Activated naive CD8-positive, alpha-beta T cell treated with anti-CD3 and anti-CD28 coated beads, Interleukin-2, amount 10 ng/mL, durations not matched to agents 7 days and 5 days (primary cell): ENCODE data around the gene AGMAT. TPM values are rescaled to one million over a fixed set of nuclear protein-coding genes. Genes with fewer than 3 reads are reported as not detected.
A peak's percentile ranks its signal among the peaks of the same experiment; 100 is the strongest.
"Not testable (repeated sequence)": the region's sequence is repeated elsewhere in the genome, so short reads cannot be mapped to it uniquely, and the experiment has no call there.

ENCODE experiments used
- ATAC-seq: fragments of 150-1000 bp; cut with Tn5 transposase; one replicate; pipeline ENCODE4 v1.10.0; 2021; ENCODE audit warnings: low read depth, moderate library complexity
- POLR2A ChIA-PET: fragments of 350-600 bp; sonication (Branson Sonifier 250); formaldehyde crosslinking; loops from one replicate; lab custom pipeline; 2021; ENCODE audit warnings: antibody characterized with exemption; lab: Charles Lee
- DNase-seq: peaks from one replicate; pipeline ENCODE4 v3.0.0; 2021
- H3K27ac Mint-ChIP-seq: one replicate; pipeline ENCODE4 v1.8.0; 2022; ENCODE audit warnings: mild to moderate bottlenecking, mixed read lengths
- H3K27me3 Mint-ChIP-seq: one replicate; pipeline ENCODE4 v1.8.0; 2022; ENCODE audit warnings: mild to moderate bottlenecking, moderate library complexity, mixed read lengths
- H3K36me3 Mint-ChIP-seq: one replicate; pipeline ENCODE4 v1.8.0; 2021; ENCODE audit warnings: mild to moderate bottlenecking, mixed read lengths
- H3K4me1 Mint-ChIP-seq: one replicate; pipeline ENCODE4 v1.8.0; 2021; ENCODE audit warnings: mixed read lengths
- H3K4me3 Mint-ChIP-seq: one replicate; pipeline ENCODE4 v1.8.0; 2022; ENCODE audit warnings: mild to moderate bottlenecking, moderate library complexity, mixed read lengths
- H3K9me3 Mint-ChIP-seq: one replicate; pipeline ENCODE4 v1.8.0; 2021; ENCODE audit warnings: mixed read lengths
- total RNA-seq, 2 experiments: library from RNA; stranded (reverse); gene quantifications; one replicate each; pipeline ENCODE4 v1.2.3, GENCODE V29; 2021

Gene AGMAT
- total RNA-seq, 2 experiments from 2014 or later = 7.6 to 8.0 TPM

DNA sequence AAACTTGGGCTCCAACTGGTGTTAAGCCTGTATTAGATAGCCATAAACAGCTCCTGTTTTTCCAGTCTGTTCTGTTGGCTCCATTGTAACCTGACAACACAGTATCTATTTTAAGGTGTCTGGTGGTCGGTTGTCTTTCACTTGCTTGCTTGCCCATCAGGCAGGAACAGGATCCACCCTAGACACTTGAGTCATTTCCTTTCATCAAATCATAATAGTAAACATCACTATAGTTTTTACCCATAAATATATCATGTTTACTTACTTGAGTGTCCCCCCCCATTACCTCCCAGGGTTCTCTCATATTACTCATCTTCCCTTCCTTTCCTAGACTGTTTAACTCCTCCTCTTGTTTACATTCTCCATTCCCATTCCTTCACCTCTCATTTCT lies 35.3 kb upstream of the AGMAT start:
- peak overlapping the region; percentile 3 for H3K4me3 Mint-ChIP-seq
- peaks cover 4% of the 10 kb centered on the region for H3K36me3 Mint-ChIP-seq
- no peaks in the 10 kb centered on the region for H3K27me3 Mint-ChIP-seq
- H3K4me1 Mint-ChIP-seq = peaks cover 36% of the 10 kb centered on the region
- H3K27ac Mint-ChIP-seq = peak overlapping the region; percentile 8
- ATAC-seq (no peak), DNase-seq (no peak)
- POLR2A ChIA-PET = interaction anchor here (0.7 kb wide), 1 partner anchor 18 kb away, joined by 3 read pairs; no protein-coding TSS in a partner anchor
- H3K9me3 Mint-ChIP-seq = no peaks in the 10 kb centered on the region

DNA sequence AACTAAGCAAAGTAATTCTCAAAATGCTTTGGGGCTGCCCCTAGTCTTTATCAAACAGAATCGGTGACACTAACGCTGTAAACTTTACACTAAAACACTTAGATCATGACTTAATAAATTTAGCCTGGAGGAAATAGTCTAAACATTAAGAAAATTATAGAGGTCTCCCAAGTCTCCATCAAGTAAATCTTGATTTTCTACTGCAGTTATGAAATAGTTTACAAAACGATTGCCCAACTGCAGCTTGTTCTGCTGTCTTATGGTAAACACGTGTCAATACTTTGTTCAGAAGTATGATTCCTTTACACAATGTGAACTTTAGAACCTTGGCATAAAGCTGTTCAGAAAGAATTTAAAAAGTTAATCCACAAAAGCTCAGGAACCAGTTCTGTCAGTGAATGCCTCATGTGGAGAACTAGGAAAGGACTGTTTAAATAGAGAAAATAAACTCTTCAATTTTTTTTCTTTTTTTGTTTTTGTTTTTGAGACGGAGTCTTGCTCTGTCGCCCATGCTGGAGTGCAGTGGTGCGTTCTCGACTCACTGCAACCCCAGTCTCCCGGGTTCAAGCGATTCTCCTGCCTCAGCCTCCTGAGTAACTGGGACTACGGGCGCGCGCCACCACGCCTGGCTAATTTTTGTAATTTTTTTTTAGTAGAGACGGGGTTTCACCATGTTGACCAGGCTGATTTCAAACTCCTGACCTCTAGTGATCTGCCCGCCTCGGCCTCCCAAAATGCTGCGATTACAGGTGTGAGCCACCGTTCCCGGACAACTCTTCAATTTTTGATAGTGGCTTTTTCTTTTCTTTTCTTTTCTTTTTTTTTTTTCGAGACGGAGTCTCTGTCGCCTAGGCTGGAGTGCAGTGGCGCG lies 34.0 kb upstream of the AGMAT start:
- Mint-ChIP-seq H3K4me3 (peak overlapping the region; percentile 93), H3K4me1 (peaks cover 30% of the 10 kb centered on the region)
- no peak for ATAC-seq

GRCh38 chr1:15618077-15618654 lies 33.3 kb upstream of the AGMAT start:
- peak overlapping the region; percentile 90 for H3K27ac Mint-ChIP-seq
- ATAC-seq (no peak), DNase-seq (no peak)
- POLR2A ChIA-PET = interaction anchor here (0.6 to 3.4 kb wide), 11 partner anchors 15 to 216 kb away, joined by 3 to 29 read pairs (median 5); partner anchors contain the start of gene DNAJC16
- peak overlapping the region; percentile 93 for H3K4me3 Mint-ChIP-seq
- H3K9me3 Mint-ChIP-seq = no peaks in the 10 kb centered on the region
- no peaks in the 10 kb centered on the region for H3K27me3 Mint-ChIP-seq
- peaks cover 4% of the 10 kb centered on the region for H3K36me3 Mint-ChIP-seq
- peaks cover 30% of the 10 kb centered on the region for H3K4me1 Mint-ChIP-seq

More for the DNA sequence above, 34.0 kb upstream of the AGMAT start:
- POLR2A ChIA-PET = interaction anchor here (0.6 to 3.4 kb wide), 7 partner anchors 16 to 157 kb away, joined by 3 to 29 read pairs (median 8); no protein-coding TSS in a partner anchor
- H3K36me3 Mint-ChIP-seq = peaks cover 4% of the 10 kb centered on the region
- H3K27ac Mint-ChIP-seq = peak overlapping the region; percentile 90
- DNase-seq = no peak
- no peaks in the 10 kb centered on the region for H3K27me3 Mint-ChIP-seq
- H3K9me3 Mint-ChIP-seq = no peaks in the 10 kb centered on the region

- Mint-ChIP-seq H3K4me1 (peaks cover 25% of the 10 kb centered on the region), H3K4me3 (peak within 1 kb of the TSS; percentile 93), H3K27me3 (no peaks in the 10 kb centered on the region), H3K27ac (peak within 1 kb of the TSS; percentile 90), H3K9me3 (no peaks in the 10 kb centered on the region), H3K36me3 (peaks cover 4% of the 10 kb centered on the region)
- ATAC-seq = peak; percentile 91
- peak; percentile 97 for DNase-seq
- POLR2A ChIA-PET = interaction anchor here (0.6 to 3.4 kb wide), 7 partner anchors 14 to 216 kb away, joined by 3 to 29 read pairs (median 5); partner anchors contain the start of gene DNAJC16
Measured at GRCh38 chr1:15617173-15618076, 32.6 kb upstream of the AGMAT start, which contains the start of gene DDI2. Gene DDI2, plus strand, starts transcription at chr1:15617458. Its CDS starts 213 bp downstream, at chr1:15617671.

DNA sequence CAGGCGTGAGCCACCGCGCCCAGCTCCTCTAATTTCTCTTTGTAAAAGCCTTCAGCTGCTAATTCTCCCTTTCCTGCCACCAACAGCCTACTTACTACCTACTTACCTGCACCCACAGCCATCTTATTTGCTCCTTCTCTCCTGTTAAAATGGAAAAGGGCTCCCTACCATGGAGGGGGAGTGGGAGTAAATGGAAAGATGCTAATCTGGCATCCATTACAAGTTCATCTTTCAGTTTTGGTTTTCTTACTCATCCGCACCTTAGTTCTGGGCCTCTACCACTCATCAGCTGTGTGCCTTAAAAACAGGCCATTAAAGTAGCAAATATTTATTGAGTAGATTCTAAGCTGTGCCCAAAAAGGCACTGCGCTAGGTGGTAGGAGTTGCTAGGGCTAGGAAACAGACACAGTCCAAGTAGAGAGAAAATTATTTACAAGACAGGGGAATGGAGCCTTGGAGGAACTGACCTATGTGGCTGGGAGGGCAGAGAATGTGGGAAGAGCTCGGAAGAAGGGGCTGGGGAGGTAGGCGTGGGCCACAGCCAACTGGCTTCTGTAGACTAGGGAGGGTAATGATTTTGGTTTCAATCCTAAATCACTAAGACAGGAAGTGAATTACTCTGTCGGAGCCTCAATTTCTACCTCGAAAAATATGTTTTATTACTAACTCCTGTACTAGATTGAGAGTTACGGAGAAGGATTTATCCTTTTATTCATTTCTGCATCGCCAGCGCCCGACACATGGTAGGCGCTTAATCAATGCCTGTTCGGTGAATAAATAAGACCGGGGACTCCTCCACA lies 31.7 kb upstream of the AGMAT start:
- DNase-seq (no peak), ATAC-seq (no peak)
- Mint-ChIP-seq H3K27ac (peak overlapping the region; percentile 90), H3K4me3 (peak overlapping the region; percentile 93), H3K4me1 (peaks cover 23% of the 10 kb centered on the region), H3K27me3 (no peaks in the 10 kb centered on the region), H3K9me3 (no peaks in the 10 kb centered on the region), H3K36me3 (peaks cover 4% of the 10 kb centered on the region)
- POLR2A ChIA-PET = interaction anchor here (1.2 to 3.4 kb wide), 2 partner anchors 13 to 77 kb away, joined by 7 to 29 read pairs; no protein-coding TSS in a partner anchor

GRCh38 chr1:15610167-15610566 lies 25.3 kb upstream of the AGMAT start:
- Mint-ChIP-seq H3K4me1 (no peaks in the 10 kb centered on the region), H3K27ac (no peak overlapping the region), H3K9me3 (no peaks in the 10 kb centered on the region), H3K27me3 (no peaks in the 10 kb centered on the region), H3K36me3 (no peaks in the 10 kb centered on the region), H3K4me3 (no peak overlapping the region)
- ATAC-seq = no peak
- POLR2A ChIA-PET = no interaction called here
- DNase-seq = no peak

- no peak overlapping the region for H3K27ac Mint-ChIP-seq
- no peak for DNase-seq
- no peak for ATAC-seq
- no peaks in the 10 kb centered on the region for H3K36me3 Mint-ChIP-seq
- no peaks in the 10 kb centered on the region for H3K9me3 Mint-ChIP-seq
- no peaks in the 10 kb centered on the region for H3K27me3 Mint-ChIP-seq
- no peaks in the 10 kb centered on the region for H3K4me1 Mint-ChIP-seq
- H3K4me3 Mint-ChIP-seq = no peak overlapping the region
- POLR2A ChIA-PET = no interaction called here
Measured at GRCh38 chr1:15609631-15610030, 24.8 kb upstream of the AGMAT start.

GRCh38 chr1:15605398-15606383 lies 20.8 kb upstream of the AGMAT start:
- no peaks in the 10 kb centered on the region for H3K9me3 Mint-ChIP-seq
- no peaks in the 10 kb centered on the region for H3K27me3 Mint-ChIP-seq
- POLR2A ChIA-PET = no interaction called here
- H3K27ac Mint-ChIP-seq = no peak overlapping the region
- no peak for ATAC-seq
- DNase-seq = no peak
- H3K4me3 Mint-ChIP-seq = no peak overlapping the region
- no peaks in the 10 kb centered on the region for H3K36me3 Mint-ChIP-seq
- H3K4me1 Mint-ChIP-seq = peaks cover 9% of the 10 kb centered on the region

GRCh38 chr1:15604400-15604799 lies 19.5 kb upstream of the AGMAT start:
- not testable (repeated sequence) for H3K9me3 Mint-ChIP-seq, H3K27ac Mint-ChIP-seq, H3K4me1 Mint-ChIP-seq, H3K36me3 Mint-ChIP-seq, DNase-seq, ATAC-seq, H3K27me3 Mint-ChIP-seq
- H3K4me3 Mint-ChIP-seq = peak overlapping the region; percentile 53
- POLR2A ChIA-PET = interaction anchor here (0.9 to 2.5 kb wide), 4 partner anchors 13 to 81 kb away, joined by 3 to 29 read pairs (median 4); partner anchors contain the start of gene DDI2

GRCh38 chr1:15603966-15604282 lies 19.1 kb upstream of the AGMAT start:
- not testable (repeated sequence) for H3K27me3 Mint-ChIP-seq, DNase-seq, ATAC-seq, H3K9me3 Mint-ChIP-seq, H3K4me1 Mint-ChIP-seq, H3K36me3 Mint-ChIP-seq
- POLR2A ChIA-PET = interaction anchor here (0.8 to 2.5 kb wide), 6 partner anchors 12 to 81 kb away, joined by 3 to 29 read pairs (median 4); partner anchors contain the start of gene DDI2
- Mint-ChIP-seq H3K4me3 (peak overlapping the region; percentile 53), H3K27ac (peak overlapping the region; percentile 70)
